IMR-90 (cell line): ENCODE data around the gene DPH6. TPM values are rescaled to one million over a fixed set of nuclear protein-coding genes. Genes with fewer than 3 reads are reported as not detected.

Source experiments
- ATAC-seq: fragments of 200-7000 bp; cut with Tn5 transposase; 2 replicates; pipeline ENCODE4 v1.9.1; 2020; ENCODE audit warnings: low read depth, mild to moderate bottlenecking, moderate library complexity
- BruUV-seq: library from RNA; stranded (reverse); fragments of 400-500 nt; replicated peaks from 2 replicates; lab custom pipeline; 2021; lab: Mats Ljungman, UMichigan
- CTCF ChIA-PET: fragments of 300-600 bp; formaldehyde crosslinking; extraction: SDS; loops from one replicate; lab custom pipeline; 2021; ENCODE audit warnings: antibody characterized with exemption; lab: Yijun Ruan, JAX
- POLR2A ChIA-PET: fragments of 300-600 bp; sonication (Branson Sonifier 250); formaldehyde crosslinking; loops from one replicate; lab custom pipeline; 2022; ENCODE audit warnings: antibody characterized with exemption; ENCODE audit not compliant: unreplicated experiment; lab: Charles Lee
- DNase-seq: peaks from one replicate; pipeline ENCODE4 v3.0.0; 2013
- H2AFZ ChIP-seq: replicated peaks from 2 replicates; pipeline ENCODE3; 2013; ENCODE audit warnings: low read length, mild to moderate bottlenecking; ENCODE audit not compliant: poor library complexity
- H2AK5ac ChIP-seq: 2 replicates; pipeline ENCODE4 v1.6.1; 2013; ENCODE audit warnings: low read depth, low read length, inconsistent platforms
- H2AK9ac ChIP-seq: replicated peaks from 2 replicates; pipeline ENCODE3; 2013; ENCODE audit warnings: mild to moderate bottlenecking, low read depth, low read length, moderate library complexity; ENCODE audit not compliant: poor library complexity
- H2BK120ac ChIP-seq: 2 replicates; pipeline ENCODE4 v1.6.1; 2013; ENCODE audit warnings: low read depth, low read length, inconsistent platforms
- H2BK15ac ChIP-seq: 3 replicates; pipeline ENCODE4 v1.6.1; 2013; ENCODE audit warnings: low read depth, low read length, inconsistent platforms
- H2BK20ac ChIP-seq: 2 replicates; pipeline ENCODE4 v1.6.1; 2013; ENCODE audit warnings: low read depth, mild to moderate bottlenecking, inconsistent platforms, low read length, moderate library complexity
- H2BK5ac ChIP-seq: 2 replicates; pipeline ENCODE4 v1.6.1; 2013; ENCODE audit warnings: mild to moderate bottlenecking, low read depth, low read length, inconsistent platforms; ENCODE audit not compliant: poor library complexity, severe bottlenecking
- H3K14ac ChIP-seq: replicated peaks from 2 replicates; pipeline ENCODE4 v1.6.1; 2013; ENCODE audit warnings: low read depth, low read length, inconsistent platforms
- H3K18ac ChIP-seq: 2 replicates; pipeline ENCODE4 v1.6.1; 2013; ENCODE audit warnings: low read depth, low read length, control low read depth
- H3K23ac ChIP-seq: 2 replicates; pipeline ENCODE4 v1.6.1; 2013; ENCODE audit warnings: low read depth, low read length, inconsistent platforms
- H3K27ac ChIP-seq: 2 replicates; pipeline ENCODE4 v1.5.1; 2013; ENCODE audit warnings: mild to moderate bottlenecking, control low read depth, low read length; ENCODE audit not compliant: insufficient read depth
- H3K27me3 ChIP-seq: 2 replicates; pipeline ENCODE4 v1.6.1; 2013; ENCODE audit warnings: low read length; ENCODE audit not compliant: control insufficient read depth, insufficient read depth
- H3K36me3 ChIP-seq: 2 replicates; pipeline ENCODE4 v1.6.1; 2013; ENCODE audit warnings: low read length, mixed read lengths; ENCODE audit not compliant: control insufficient read depth, insufficient read depth
- H3K4ac ChIP-seq: 2 replicates; pipeline ENCODE4 v1.6.1; 2013; ENCODE audit warnings: low read depth, low read length, inconsistent platforms
- H3K4me1 ChIP-seq: 2 replicates; pipeline ENCODE4 v1.6.1; 2013; ENCODE audit warnings: low read length, mixed read lengths; ENCODE audit not compliant: control insufficient read depth, insufficient read depth
- H3K4me2 ChIP-seq: 2 replicates; pipeline ENCODE4 v1.6.1; 2013; ENCODE audit warnings: low read depth, mild to moderate bottlenecking, control low read depth, low read length, moderate library complexity
- H3K4me3 ChIP-seq: 2 replicates; pipeline ENCODE4 v1.5.1; 2013; ENCODE audit warnings: low read depth, mild to moderate bottlenecking, control low read depth, low read length, moderate library complexity; ENCODE audit not compliant: insufficient read depth
- H3K56ac ChIP-seq: 2 replicates; pipeline ENCODE4 v1.6.1; 2013; ENCODE audit warnings: low read length, inconsistent platforms; ENCODE audit not compliant: insufficient read depth; ENCODE audit errors: extremely low read depth
- H3K79me1 ChIP-seq, 2 experiments: 2 replicates each; pipeline ENCODE4 v1.6.1; 2013; ENCODE audit warnings: low read length in 2 of 2, inconsistent platforms in 1 of 2, low read depth in 1 of 2
- H3K9ac ChIP-seq: 2 replicates; pipeline ENCODE4 v1.6.1; 2013; ENCODE audit warnings: low read depth, low read length, control low read depth
- H3K9me1 ChIP-seq: 2 replicates; pipeline ENCODE4 v1.6.1; 2013; ENCODE audit warnings: low read length, inconsistent platforms; ENCODE audit not compliant: insufficient read depth
- H3K9me3 ChIP-seq: 2 replicates; pipeline ENCODE4 v1.6.1; 2013; ENCODE audit warnings: low read length; ENCODE audit not compliant: control insufficient read depth, insufficient read depth
- H4K20me1 ChIP-seq: 2 replicates; pipeline ENCODE4 v1.6.1; 2013; ENCODE audit warnings: low read length, inconsistent platforms; ENCODE audit not compliant: insufficient read depth
- H4K5ac ChIP-seq: 2 replicates; pipeline ENCODE4 v1.6.1; 2013; ENCODE audit warnings: mild to moderate bottlenecking, low read depth, low read length, control low read depth
- H4K8ac ChIP-seq, 2 experiments: 2 replicates each; pipeline ENCODE4 v1.6.1; 2013; ENCODE audit warnings: low read depth in 2 of 2, low read length in 2 of 2, control low read depth in 1 of 2, inconsistent platforms in 1 of 2
- H4K91ac ChIP-seq: 2 replicates; pipeline ENCODE4 v1.6.1; 2013; ENCODE audit warnings: low read depth, low read length, inconsistent platforms; ENCODE audit not compliant: insufficient read depth
- CTCF ChIP-seq: conservative IDR thresholded peaks from 2 replicates; pipeline ENCODE4 v1.5.1; 2012; ENCODE audit warnings: mild to moderate bottlenecking, low read depth, low read length, improper control_type of control experiment
- ELK1 ChIP-seq: fragments of 150-350 bp; IDR thresholded peaks from 2 replicates; pipeline ENCODE4 v1.6.1; 2016; ENCODE audit warnings: low read depth, mild to moderate bottlenecking, low read length, moderate library complexity, borderline replicate concordance
- MAFK ChIP-seq: IDR thresholded peaks from 2 replicates; pipeline ENCODE4 v1.6.1; 2012; ENCODE audit warnings: low read depth, low read length, improper control_type of control experiment
- MXI1 ChIP-seq: IDR thresholded peaks from 2 replicates; pipeline ENCODE4 v1.6.1; 2012; ENCODE audit warnings: low read depth, mild to moderate bottlenecking, low read length, moderate library complexity, borderline replicate concordance
- NFE2L2 ChIP-seq: fragments of 150-350 bp; IDR thresholded peaks from 2 replicates; pipeline ENCODE4 v1.6.1; 2016; ENCODE audit warnings: low read depth, mild to moderate bottlenecking, low read length
- RFX5 ChIP-seq: IDR thresholded peaks from 2 replicates; pipeline ENCODE4 v1.8.0; 2012; ENCODE audit warnings: low read depth, mild to moderate bottlenecking, low read length, moderate library complexity
- WGBS, 2 experiments: methylation state at CpG; one replicate each; pipeline versions ENCODE4 v1.1.5 to v1.1.7; 2013; ENCODE audit warnings: missing lambda C conversion rate in 2 of 2; ENCODE audit not compliant: insufficient read length in 1 of 2; ENCODE audit errors: extremely low coverage in 2 of 2; 5-methylcytosine and 5-hydroxymethylcytosine counted together
- dilution Hi-C: fragments of 300-500 bp; cut with HindIII; formaldehyde crosslinking; loops from one replicate; pipeline ENCODE4 v1.14.3; 2018; ENCODE audit warnings: low sequenced_read_pairs; ENCODE audit not compliant: unreplicated experiment
- in situ Hi-C: fragments of 300-500 bp; cut with MboI; formaldehyde crosslinking; loops from 3 replicates; pipeline ENCODE4 v1.14.3; 2019; ENCODE audit warnings: low sequenced_read_pairs, inconsistent platforms, mixed read lengths
- intact Hi-C: fragments of 100-400 bp; cut with micrococcal nuclease; formaldehyde crosslinking; loops from 2 replicates; pipeline ENCODE4 v1.10.0; 2022
- polyA plus RNA-seq, 3 experiments: library from polyadenylated mRNA; depleted of rRNA; stranded (reverse); fragments of >200 nt; gene quantifications; 2 replicates each; pipeline ENCODE4 v1.2.3, GENCODE V29; 2012; ENCODE audit warnings: low replicate concordance in 1 of 3
- total RNA-seq: library from RNA; depleted of rRNA; stranded (reverse); fragments of >200 nt; gene quantifications from 2 replicates; pipeline ENCODE4 v1.2.3, GENCODE V29; 2012

DPH6 gene
- total and polyA plus RNA-seq, 2 of the 4 experiments (the other 2 are of a cell fraction), result 6.1 to 8.1 TPM

- Histone ChIP-seq H3K9ac (no peak overlapping the region), H3K9me1 (peaks cover 4% of the 10 kb centered on the region; the same call in 1 of the 2 replicates), H2AK5ac (no peak overlapping the region), H4K8ac (no peak overlapping the region), H3K4me2 (no peak overlapping the region), H2AK9ac (no peak overlapping the region), H2AFZ (no peak overlapping the region), H3K14ac (no peak overlapping the region), H3K56ac (no peak overlapping the region), H3K27ac (no peak overlapping the region), H2BK15ac (no peak overlapping the region), H4K20me1 (no peaks in the 10 kb centered on the region), H2BK20ac (no peak overlapping the region), H3K27me3 (no peaks in the 10 kb centered on the region), H3K79me1 (peaks cover 19 to 24% of the 10 kb centered on the region in 2 experiments; a peak in 3 of 4 replicates), H3K36me3 (no peaks in the 10 kb centered on the region), H4K5ac (no peak overlapping the region), H3K4me3 (no peak overlapping the region), H3K4me1 (no peaks in the 10 kb centered on the region), H3K9me3 (no peaks in the 10 kb centered on the region), H4K91ac (no peak overlapping the region), H3K18ac (no peak overlapping the region), H3K23ac (no peak overlapping the region), H2BK5ac (no peak overlapping the region), H2BK120ac (no peak overlapping the region), H3K4ac (no peak overlapping the region)
- TF ChIP-seq MAFK (no peak), RFX5 (no peak), MXI1 (no peak), CTCF (no peak), ELK1 (no peak), NFE2L2 (no peak)
- ChIA-PET CTCF (no interaction called here), POLR2A (interaction anchor here (0.5 kb wide), 1 partner anchor 1230 kb away, joined by 4 read pairs; no protein-coding TSS in a partner anchor)
- ATAC-seq (no peak), DNase-seq (no peak)
- in situ Hi-C loops (loop anchor here (25.0 kb wide), 1 partner anchor 939 kb away; no protein-coding TSS in a partner anchor), intact Hi-C loops (loop anchor here (5.0 to 10.0 kb wide), 4 partner anchors 189 to 1547 kb away; no protein-coding TSS in a partner anchor), dilution Hi-C loops (no loop called here)
- BruUV-seq, result no TSS peak
- 87% methylated on average over 5 of the region's 11 CpGs; no CpG with 5 or more reads in 1 of the 2 experiments for WGBS, 2 experiments
Observed at GRCh38 chr15:35547775-35548364, 1.9 kb upstream of the DPH6 start.
